Measurements from ENCODE around the gene CLNK.
"Not testable (repeated sequence)": the region's sequence is repeated elsewhere in the genome, so short reads cannot be mapped to it uniquely, and the experiment has no call there.

The CLNK gene

DNA sequence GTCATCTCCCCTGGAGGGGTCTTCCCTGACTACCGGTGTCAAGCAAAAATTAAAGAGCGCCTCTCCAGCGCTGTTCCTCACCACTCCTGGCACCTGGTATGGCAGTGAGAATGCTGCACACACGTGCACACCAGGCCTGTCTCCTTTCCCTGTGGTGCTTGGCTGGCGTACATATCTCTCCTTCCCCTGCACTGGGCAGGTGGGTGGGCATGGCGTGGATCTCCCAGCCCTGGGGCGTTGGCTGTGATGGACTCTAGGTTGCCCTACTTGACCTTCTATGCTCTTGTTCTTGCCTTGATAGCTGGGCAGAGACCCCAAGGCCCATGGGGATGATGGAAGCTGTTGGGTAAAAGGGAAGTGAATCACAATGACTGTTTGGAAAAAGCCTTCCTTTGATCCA lies 109.2 kb downstream of the CLNK start:
- Histone ChIP-seq H3K4me1 (ENCODE audit: control insufficient read depth in 5 of 5, insufficient read depth in 5 of 5, low read length in 5 of 5) (peaks cover 0 to 4% (median 0%) of the 10 kb centered on the region in 5 donors), H3K4me3 (ENCODE audit: low read depth in 1 of 5, low read length in 5 of 5) (no peak overlapping the region), H3K9ac (ENCODE audit: low read length in 5 of 5) (no peak overlapping the region), H3K27ac (ENCODE audit: low read depth, low read length) (no peak overlapping the region), H3K36me3 (ENCODE audit: control insufficient read depth in 5 of 5, insufficient read depth in 5 of 5, low read length in 5 of 5) (no peaks in the 10 kb centered on the region), H3K9me3 (ENCODE audit: control insufficient read depth in 5 of 5, low read length in 5 of 5) (no peaks in the 10 kb centered on the region), H3K27me3 (ENCODE audit: control insufficient read depth in 5 of 5, insufficient read depth in 4 of 5, low read length in 5 of 5) (peaks cover 0 to 2% (median 2%) of the 10 kb centered on the region in 5 donors)

DNA sequence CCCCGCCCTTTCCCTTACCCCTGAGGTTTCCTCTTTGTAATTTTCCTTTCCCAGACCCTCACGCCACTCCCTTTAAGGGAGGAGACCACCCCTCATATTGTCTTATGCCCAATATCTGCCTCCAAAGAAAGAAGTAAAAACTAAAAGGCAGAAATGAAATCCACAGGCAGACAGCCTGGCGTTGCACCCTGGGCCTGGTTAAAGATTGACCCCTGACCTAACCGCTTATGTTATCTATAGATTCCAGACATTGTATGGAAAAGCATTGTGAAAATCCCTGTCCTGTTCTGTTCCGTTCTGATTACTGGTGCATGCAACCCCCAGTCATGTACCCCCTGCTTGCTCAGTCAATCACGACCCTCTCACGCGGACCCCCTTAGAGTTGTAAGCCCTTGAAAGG lies 110.0 kb downstream of the CLNK start:
- not testable (repeated sequence) for H3K9ac ChIP-seq (ENCODE audit: low read length in 5 of 5); H3K36me3 ChIP-seq (ENCODE audit: control insufficient read depth in 5 of 5, insufficient read depth in 5 of 5, low read length in 5 of 5); H3K27me3 ChIP-seq (ENCODE audit: control insufficient read depth in 5 of 5, insufficient read depth in 4 of 5, low read length in 5 of 5); H3K9me3 ChIP-seq (ENCODE audit: control insufficient read depth in 5 of 5, low read length in 5 of 5); H3K27ac ChIP-seq (ENCODE audit: low read depth, low read length); H3K4me1 ChIP-seq (ENCODE audit: control insufficient read depth in 5 of 5, insufficient read depth in 5 of 5, low read length in 5 of 5); H3K4me3 ChIP-seq (ENCODE audit: low read depth in 1 of 5, low read length in 5 of 5)

GRCh38 chr4:10571909-10572308 lies 112.7 kb downstream of the CLNK start:
- peaks cover 0 to under 1% (median 0%) of the 10 kb centered on the region in 5 donors for H3K4me1 ChIP-seq (ENCODE audit: control insufficient read depth in 5 of 5, insufficient read depth in 5 of 5, low read length in 5 of 5)
- no peak overlapping the region for H3K9ac ChIP-seq (ENCODE audit: low read length in 5 of 5)

DNA sequence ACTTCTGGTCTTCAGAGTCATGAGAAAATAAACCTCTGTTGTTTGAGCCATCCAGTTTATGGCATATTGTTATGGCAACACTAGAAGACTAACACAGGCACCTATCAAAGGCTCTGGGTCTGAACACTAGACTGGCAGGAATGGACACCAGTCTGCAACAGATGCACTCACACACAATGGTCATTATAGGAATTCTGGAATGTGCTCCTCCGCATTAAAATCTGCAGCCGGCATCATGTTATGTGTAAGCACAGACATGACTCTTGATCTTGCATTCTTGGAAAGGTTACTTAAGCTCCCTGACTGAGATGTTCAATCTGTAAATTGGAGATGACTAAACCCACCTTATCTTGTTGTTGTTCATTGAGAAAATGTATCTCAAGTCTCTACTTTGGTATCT lies 115.1 kb downstream of the CLNK start:
- H3K36me3 ChIP-seq (ENCODE audit: control insufficient read depth in 5 of 5, insufficient read depth in 5 of 5, low read length in 5 of 5), result no peaks in the 10 kb centered on the region
- no peak overlapping the region for H3K4me3 ChIP-seq (ENCODE audit: low read depth in 1 of 5, low read length in 5 of 5)
- H3K9me3 ChIP-seq (ENCODE audit: control insufficient read depth in 5 of 5, low read length in 5 of 5), result peaks cover 0 to 4% (median 0%) of the 10 kb centered on the region in 5 donors
- no peaks in the 10 kb centered on the region for H3K4me1 ChIP-seq (ENCODE audit: control insufficient read depth in 5 of 5, insufficient read depth in 5 of 5, low read length in 5 of 5)
- H3K9ac ChIP-seq (ENCODE audit: low read length in 5 of 5), result no peak overlapping the region
- no peak overlapping the region for H3K27ac ChIP-seq (ENCODE audit: low read depth, low read length)
- peaks cover 0 to 2% (median 0%) of the 10 kb centered on the region in 5 donors for H3K27me3 ChIP-seq (ENCODE audit: control insufficient read depth in 5 of 5, insufficient read depth in 4 of 5, low read length in 5 of 5)

More at GRCh38 chr4:10571909-10572308, 112.7 kb downstream of the CLNK start:
- Histone ChIP-seq H3K27ac (ENCODE audit: low read depth, low read length) (no peak overlapping the region), H3K4me3 (ENCODE audit: low read depth in 1 of 5, low read length in 5 of 5) (no peak overlapping the region), H3K27me3 (ENCODE audit: control insufficient read depth in 5 of 5, insufficient read depth in 4 of 5, low read length in 5 of 5) (peaks cover 0 to 2% (median 2%) of the 10 kb centered on the region in 5 donors), H3K9me3 (ENCODE audit: control insufficient read depth in 5 of 5, low read length in 5 of 5) (peaks cover 0 to 4% (median 0%) of the 10 kb centered on the region in 5 donors), H3K36me3 (ENCODE audit: control insufficient read depth in 5 of 5, insufficient read depth in 5 of 5, low read length in 5 of 5) (no peaks in the 10 kb centered on the region)

DNA sequence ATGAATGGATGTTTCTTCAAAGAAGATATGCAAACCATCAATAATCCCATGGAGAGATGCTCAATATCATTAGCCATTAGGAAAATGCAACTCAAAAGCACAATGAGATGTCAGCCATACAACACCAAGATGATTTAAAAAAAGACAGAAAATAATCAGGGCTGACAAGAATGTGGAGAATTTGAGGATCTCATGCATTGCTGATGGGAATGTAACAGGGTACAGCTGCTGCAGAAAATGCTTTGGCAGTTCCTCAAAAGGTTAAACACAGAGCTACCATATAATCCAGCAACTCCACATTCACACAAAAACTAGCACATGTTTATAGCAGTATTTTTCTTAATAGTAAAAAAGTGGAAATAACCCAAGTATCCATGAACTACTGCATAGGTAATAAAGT lies 116.8 kb downstream of the CLNK start:
- Histone ChIP-seq H3K27ac (ENCODE audit: low read depth, low read length) (no peak overlapping the region), H3K9ac (ENCODE audit: low read length in 5 of 5) (no peak overlapping the region), H3K4me3 (ENCODE audit: low read depth in 1 of 5, low read length in 5 of 5) (no peak overlapping the region), H3K27me3 (ENCODE audit: control insufficient read depth in 5 of 5, insufficient read depth in 4 of 5, low read length in 5 of 5) (no peaks in the 10 kb centered on the region), H3K9me3 (ENCODE audit: control insufficient read depth in 5 of 5, low read length in 5 of 5) (peaks cover 0 to 4% (median 0%) of the 10 kb centered on the region in 5 donors), H3K36me3 (ENCODE audit: control insufficient read depth in 5 of 5, insufficient read depth in 5 of 5, low read length in 5 of 5) (no peaks in the 10 kb centered on the region), H3K4me1 (ENCODE audit: control insufficient read depth in 5 of 5, insufficient read depth in 5 of 5, low read length in 5 of 5) (no peaks in the 10 kb centered on the region)

GRCh38 chr4:10565166-10565780 lies 119.3 kb downstream of the CLNK start:
- no peak overlapping the region for H3K27ac ChIP-seq (ENCODE audit: low read depth, low read length)
- no peaks in the 10 kb centered on the region for H3K36me3 ChIP-seq (ENCODE audit: control insufficient read depth in 5 of 5, insufficient read depth in 5 of 5, low read length in 5 of 5)
- peaks cover 0 to 4% (median 0%) of the 10 kb centered on the region in 5 donors for H3K9me3 ChIP-seq (ENCODE audit: control insufficient read depth in 5 of 5, low read length in 5 of 5)
- H3K4me3 ChIP-seq (ENCODE audit: low read depth in 1 of 5, low read length in 5 of 5), result no peak overlapping the region
- H3K27me3 ChIP-seq (ENCODE audit: control insufficient read depth in 5 of 5, insufficient read depth in 4 of 5, low read length in 5 of 5), result no peaks in the 10 kb centered on the region
- H3K4me1 ChIP-seq (ENCODE audit: control insufficient read depth in 5 of 5, insufficient read depth in 5 of 5, low read length in 5 of 5), result no peaks in the 10 kb centered on the region
- no peak overlapping the region for H3K9ac ChIP-seq (ENCODE audit: low read length in 5 of 5)

DNA sequence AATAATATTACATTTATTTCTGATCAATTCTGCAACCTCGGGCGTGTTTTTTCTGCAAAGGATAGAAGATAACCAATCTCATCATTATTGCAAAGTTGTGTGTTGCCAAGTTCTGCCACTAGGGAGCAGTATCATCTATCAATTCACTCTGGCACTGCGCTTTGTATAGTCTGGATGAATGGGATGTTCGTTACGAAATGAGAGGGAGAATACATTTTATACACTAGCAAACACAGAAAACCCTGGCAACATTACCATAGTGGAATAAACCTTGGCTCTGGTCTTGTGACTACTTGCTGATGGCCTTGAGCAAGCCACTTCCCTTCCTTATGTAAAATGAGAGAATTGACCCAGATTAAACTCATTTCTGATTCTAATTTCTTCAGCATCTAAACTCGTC lies 129.9 kb downstream of the CLNK start:
- no peak overlapping the region for H3K9ac ChIP-seq (ENCODE audit: low read length in 5 of 5)
- no peak overlapping the region for H3K27ac ChIP-seq (ENCODE audit: low read depth, low read length)
- H3K36me3 ChIP-seq (ENCODE audit: control insufficient read depth in 5 of 5, insufficient read depth in 5 of 5, low read length in 5 of 5), result no peaks in the 10 kb centered on the region
- H3K4me3 ChIP-seq (ENCODE audit: low read depth in 1 of 5, low read length in 5 of 5), result no peak overlapping the region
- H3K9me3 ChIP-seq (ENCODE audit: control insufficient read depth in 5 of 5, low read length in 5 of 5), result no peaks in the 10 kb centered on the region
- H3K27me3 ChIP-seq (ENCODE audit: control insufficient read depth in 5 of 5, insufficient read depth in 4 of 5, low read length in 5 of 5), result peaks cover 0 to 4% (median 0%) of the 10 kb centered on the region in 5 donors
- H3K4me1 ChIP-seq (ENCODE audit: control insufficient read depth in 5 of 5, insufficient read depth in 5 of 5, low read length in 5 of 5), result peaks cover 0 to 14% (median 0%) of the 10 kb centered on the region in 5 donors

GRCh38 chr4:10554121-10554520 lies 130.4 kb downstream of the CLNK start:
- no peak overlapping the region for H3K27ac ChIP-seq (ENCODE audit: low read depth, low read length)
- H3K4me3 ChIP-seq (ENCODE audit: low read depth in 1 of 5, low read length in 5 of 5), result no peak overlapping the region
- H3K4me1 ChIP-seq (ENCODE audit: control insufficient read depth in 5 of 5, insufficient read depth in 5 of 5, low read length in 5 of 5), result peaks cover 0 to 14% (median 0%) of the 10 kb centered on the region in 5 donors
- peaks cover 0 to 4% (median 0%) of the 10 kb centered on the region in 5 donors for H3K27me3 ChIP-seq (ENCODE audit: control insufficient read depth in 5 of 5, insufficient read depth in 4 of 5, low read length in 5 of 5)
- no peak overlapping the region for H3K9ac ChIP-seq (ENCODE audit: low read length in 5 of 5)
- no peaks in the 10 kb centered on the region for H3K36me3 ChIP-seq (ENCODE audit: control insufficient read depth in 5 of 5, insufficient read depth in 5 of 5, low read length in 5 of 5)
- H3K9me3 ChIP-seq (ENCODE audit: control insufficient read depth in 5 of 5, low read length in 5 of 5), result no peaks in the 10 kb centered on the region

- no peaks in the 10 kb centered on the region for H3K36me3 ChIP-seq (ENCODE audit: control insufficient read depth in 5 of 5, insufficient read depth in 5 of 5, low read length in 5 of 5)
- no peak overlapping the region for H3K4me3 ChIP-seq (ENCODE audit: low read depth in 1 of 5, low read length in 5 of 5)
- peaks cover 0 to 14% (median 0%) of the 10 kb centered on the region in 5 donors for H3K4me1 ChIP-seq (ENCODE audit: control insufficient read depth in 5 of 5, insufficient read depth in 5 of 5, low read length in 5 of 5)
- peaks cover 0 to 4% (median 0%) of the 10 kb centered on the region in 5 donors for H3K27me3 ChIP-seq (ENCODE audit: control insufficient read depth in 5 of 5, insufficient read depth in 4 of 5, low read length in 5 of 5)
- no peak overlapping the region for H3K9ac ChIP-seq (ENCODE audit: low read length in 5 of 5)
- H3K27ac ChIP-seq (ENCODE audit: low read depth, low read length), result no peak overlapping the region
- H3K9me3 ChIP-seq (ENCODE audit: control insufficient read depth in 5 of 5, low read length in 5 of 5), result no peaks in the 10 kb centered on the region
Measured at GRCh38 chr4:10552591-10553280, 131.8 kb downstream of the CLNK start.

GRCh38 chr4:10535912-10536311 lies 148.7 kb downstream of the CLNK start:
- Histone ChIP-seq H3K9me3 (ENCODE audit: control insufficient read depth in 5 of 5, low read length in 5 of 5) (no peaks in the 10 kb centered on the region), H3K27me3 (ENCODE audit: control insufficient read depth in 5 of 5, insufficient read depth in 4 of 5, low read length in 5 of 5) (no peaks in the 10 kb centered on the region), H3K4me1 (ENCODE audit: control insufficient read depth in 5 of 5, insufficient read depth in 5 of 5, low read length in 5 of 5) (peaks cover 0 to 4% (median 0%) of the 10 kb centered on the region in 5 donors), H3K36me3 (ENCODE audit: control insufficient read depth in 5 of 5, insufficient read depth in 5 of 5, low read length in 5 of 5) (no peaks in the 10 kb centered on the region), H3K27ac (ENCODE audit: low read depth, low read length) (no peak overlapping the region), H3K9ac (ENCODE audit: low read length in 5 of 5) (no peak overlapping the region), H3K4me3 (ENCODE audit: low read depth in 1 of 5, low read length in 5 of 5) (no peak overlapping the region)

Data from subcutaneous abdominal adipose tissue (tissue), 5 donors.